Endodermal cell (in vitro differentiated cells): ENCODE measurements around the gene MMEL1. TPM values are rescaled to one million over a fixed set of nuclear protein-coding genes. Genes with fewer than 3 reads are reported as not detected.
"Not testable (repeated sequence)": the region's sequence is repeated elsewhere in the genome, so short reads cannot be mapped to it uniquely, and the experiment has no call there.

Experiments used
- DNase-seq: peaks from one replicate; pipeline ENCODE4 v3.0.0-alpha.2; 2017
- H3K27ac ChIP-seq: 2 replicates; pipeline ENCODE4 v1.5.1; 2013; ENCODE audit warnings: mild to moderate bottlenecking, low read depth, low read length, moderate library complexity
- H3K27me3 ChIP-seq: 2 replicates; pipeline ENCODE4 v1.6.1; 2013; ENCODE audit warnings: mild to moderate bottlenecking, low read length, moderate library complexity; ENCODE audit not compliant: insufficient read depth, control insufficient read depth, poor library complexity, severe bottlenecking
- H3K36me3 ChIP-seq: 2 replicates; pipeline ENCODE4 v1.7.0; 2013; ENCODE audit warnings: mild to moderate bottlenecking, low read length, moderate library complexity; ENCODE audit not compliant: control insufficient read depth, insufficient read depth
- H3K4me1 ChIP-seq: one replicate; pipeline ENCODE4 v1.7.0; 2013; ENCODE audit warnings: low read length; ENCODE audit not compliant: control insufficient read depth, insufficient read depth
- H3K4me3 ChIP-seq: 2 replicates; pipeline ENCODE4 v1.5.1; 2013; ENCODE audit warnings: mild to moderate bottlenecking, low read length, moderate library complexity
- H3K9ac ChIP-seq: 2 replicates; pipeline ENCODE4 v1.6.1; 2013; ENCODE audit warnings: mild to moderate bottlenecking, low read length, moderate library complexity; ENCODE audit not compliant: poor library complexity, severe bottlenecking; ENCODE audit errors: extremely low read depth
- H3K9me3 ChIP-seq: 2 replicates; pipeline ENCODE4 v1.6.1; 2013; ENCODE audit warnings: mild to moderate bottlenecking, low read length, moderate library complexity; ENCODE audit not compliant: control insufficient read depth
- H3K27ac Mint-ChIP-seq: 2 replicates; pipeline ENCODE4 v1.8.0; 2020; ENCODE audit warnings: mixed read lengths
- H3K27me3 Mint-ChIP-seq: 2 replicates; pipeline ENCODE4 v1.8.0; 2021; ENCODE audit warnings: mild to moderate bottlenecking, mixed read lengths; ENCODE audit not compliant: insufficient read depth
- H3K36me3 Mint-ChIP-seq: 2 replicates; pipeline ENCODE4 v1.8.0; 2020; ENCODE audit warnings: low read depth, mixed read lengths
- H3K4me1 Mint-ChIP-seq: 2 replicates; pipeline ENCODE4 v1.8.0; 2020; ENCODE audit warnings: mixed read lengths
- H3K4me3 Mint-ChIP-seq: 2 replicates; pipeline ENCODE4 v1.8.0; 2020; ENCODE audit warnings: mild to moderate bottlenecking, moderate library complexity, mixed read lengths
- H3K9me3 Mint-ChIP-seq: 2 replicates; pipeline ENCODE4 v1.8.0; 2020; ENCODE audit warnings: mild to moderate bottlenecking, mixed read lengths
- CTCF ChIP-seq: fragments of 200-600 bp; sonication (generic); conservative IDR thresholded peaks from 2 replicates; pipeline ENCODE4 v1.5.0; 2021; ENCODE audit warnings: antibody characterized with exemption, mild to moderate bottlenecking
- WGBS, 2 experiments: methylation state at CpG; one replicate each; pipeline versions ENCODE4 v1.1.5 to v1.1.7; 2013; ENCODE audit warnings: missing lambda C conversion rate in 2 of 2, mixed read lengths in 1 of 2; ENCODE audit not compliant: insufficient coverage in 1 of 2, insufficient read length in 1 of 2; 5-methylcytosine and 5-hydroxymethylcytosine counted together
- total RNA-seq, 2 donors: library from RNA; stranded (reverse); fragmentation: NEBNext Ultra II Directional in 1 of 2; extraction: Animal tissue kit (Norgen Biotek cat#: 25700) in 1 of 2; gene quantifications; 2 replicates in 1 of 2; 3 replicates in 1 of 2; pipeline ENCODE4 v1.2.1, GENCODE V29; 2021

The MMEL1 gene
- total RNA-seq, 2 donors from 2014 or later: 0.42 TPM; not detected in 1

GRCh38 chr1:2554621-2555387, 78.0 kb downstream of the MMEL1 start:
- Histone ChIP-seq H3K36me3 (no peaks in the 10 kb centered on the region), H3K4me1 (no peaks in the 10 kb centered on the region), H3K9me3 (no peaks in the 10 kb centered on the region), H3K27ac (no peak overlapping the region), H3K4me3 (no peak overlapping the region), H3K27me3 (no peaks in the 10 kb centered on the region), H3K9ac (no peak overlapping the region)
- DNase-seq: peak; percentile 74
- H3K27me3 Mint-ChIP-seq: no peaks in the 10 kb centered on the region
- WGBS, 2 experiments: 77 to 88% methylated on average over 5 to 19 of the region's 19 CpGs
- H3K4me3 Mint-ChIP-seq: no peak overlapping the region
- no peak overlapping the region for H3K27ac Mint-ChIP-seq
- TF ChIP-seq CTCF: peak; percentile 66
- H3K4me1 Mint-ChIP-seq: peaks cover 4% of the 10 kb centered on the region
- no peaks in the 10 kb centered on the region for H3K9me3 Mint-ChIP-seq
- no peaks in the 10 kb centered on the region for H3K36me3 Mint-ChIP-seq

- no peaks in the 10 kb centered on the region for H3K4me1 ChIP-seq
- no peaks in the 10 kb centered on the region for H3K9me3 ChIP-seq
- Mint-ChIP-seq H3K4me1 (peaks cover 4% of the 10 kb centered on the region), H3K27ac (no peak overlapping the region), H3K4me3 (no peak overlapping the region), H3K36me3 (no peaks in the 10 kb centered on the region), H3K9me3 (no peaks in the 10 kb centered on the region), H3K27me3 (no peaks in the 10 kb centered on the region)
- 90 to 93% methylated on average over 23 to 30 of the region's 30 CpGs for WGBS, 2 experiments
- H3K9ac ChIP-seq: no peak overlapping the region
- no peak for TF ChIP-seq CTCF
- H3K27me3 ChIP-seq: no peaks in the 10 kb centered on the region
- H3K27ac ChIP-seq: no peak overlapping the region
- H3K4me3 ChIP-seq: no peak overlapping the region
- no peak for DNase-seq
- no peaks in the 10 kb centered on the region for H3K36me3 ChIP-seq
Measured at GRCh38 chr1:2553871-2554620, 78.8 kb downstream of the MMEL1 start.

- not testable (repeated sequence) for H3K4me3 ChIP-seq, H3K27me3 Mint-ChIP-seq, H3K4me1 Mint-ChIP-seq, H3K4me3 Mint-ChIP-seq, H3K27ac Mint-ChIP-seq, H3K4me1 ChIP-seq, DNase-seq, H3K27me3 ChIP-seq, H3K9ac ChIP-seq, H3K27ac ChIP-seq, H3K36me3 Mint-ChIP-seq, H3K9me3 ChIP-seq, H3K9me3 Mint-ChIP-seq, H3K36me3 ChIP-seq
- 84 to 87% methylated on average over 5 to 7 of the region's 9 CpGs for WGBS, 2 experiments
Measured at GRCh38 chr1:2553076-2553475, 79.7 kb downstream of the MMEL1 start.
